ENCODE results near the gene PEX14. TPM values are rescaled to one million over a fixed set of nuclear protein-coding genes. Genes with fewer than 3 reads are reported as not detected.

Gene PEX14
- total RNA-seq, 1 experiment from 2014 or later = 17.7 TPM

- DNase-seq = no peak
- CTCF ChIA-PET = no interaction called here
- no TSS peak for BruUV-seq (replicated peaks)
- intact Hi-C loops (cut with micrococcal nuclease; ENCODE audit: unreplicated experiment) = no loop called here
- H3K9me3 Mint-ChIP-seq (ENCODE audit: low read depth, unreplicated experiment) = no peaks in the 10 kb centered on the region
- H3K36me3 Mint-ChIP-seq (ENCODE audit: insufficient read depth, unreplicated experiment) = no peaks in the 10 kb centered on the region
- H3K4me3 Mint-ChIP-seq (ENCODE audit: low read depth, unreplicated experiment) = no peak overlapping the region
- TF ChIP-seq, protein P1, sequence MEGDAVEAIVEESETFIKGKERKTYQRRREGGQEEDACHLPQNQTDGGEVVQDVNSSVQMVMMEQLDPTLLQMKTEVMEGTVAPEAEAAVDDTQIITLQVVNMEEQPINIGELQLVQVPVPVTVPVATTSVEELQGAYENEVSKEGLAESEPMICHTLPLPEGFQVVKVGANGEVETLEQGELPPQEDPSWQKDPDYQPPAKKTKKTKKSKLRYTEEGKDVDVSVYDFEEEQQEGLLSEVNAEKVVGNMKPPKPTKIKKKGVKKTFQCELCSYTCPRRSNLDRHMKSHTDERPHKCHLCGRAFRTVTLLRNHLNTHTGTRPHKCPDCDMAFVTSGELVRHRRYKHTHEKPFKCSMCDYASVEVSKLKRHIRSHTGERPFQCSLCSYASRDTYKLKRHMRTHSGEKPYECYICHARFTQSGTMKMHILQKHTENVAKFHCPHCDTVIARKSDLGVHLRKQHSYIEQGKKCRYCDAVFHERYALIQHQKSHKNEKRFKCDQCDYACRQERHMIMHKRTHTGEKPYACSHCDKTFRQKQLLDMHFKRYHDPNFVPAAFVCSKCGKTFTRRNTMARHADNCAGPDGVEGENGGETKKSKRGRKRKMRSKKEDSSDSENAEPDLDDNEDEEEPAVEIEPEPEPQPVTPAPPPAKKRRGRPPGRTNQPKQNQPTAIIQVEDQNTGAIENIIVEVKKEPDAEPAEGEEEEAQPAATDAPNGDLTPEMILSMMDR (IDR thresholded peaks at IDR 0.05; ENCODE audit: unreplicated experiment) = no peak
- no peaks in the 10 kb centered on the region for H3K4me1 Mint-ChIP-seq (ENCODE audit: low read depth, unreplicated experiment)
- H3K27ac Mint-ChIP-seq (ENCODE audit: unreplicated experiment) = no peak overlapping the region
- no peaks in the 10 kb centered on the region for H3K27me3 Mint-ChIP-seq (ENCODE audit: unreplicated experiment)
Measured at GRCh38 chr1:10659646-10660540, 185.1 kb downstream of the PEX14 start.

GRCh38 chr1:10661453-10661852 lies 186.7 kb downstream of the PEX14 start:
- intact Hi-C loops (cut with micrococcal nuclease; ENCODE audit: unreplicated experiment) = no loop called here
- no TSS peak for BruUV-seq (replicated peaks)
- no peaks in the 10 kb centered on the region for H3K27me3 Mint-ChIP-seq (ENCODE audit: unreplicated experiment)
- H3K9me3 Mint-ChIP-seq (ENCODE audit: low read depth, unreplicated experiment) = no peaks in the 10 kb centered on the region
- H3K27ac Mint-ChIP-seq (ENCODE audit: unreplicated experiment) = no peak overlapping the region
- no peaks in the 10 kb centered on the region for H3K4me1 Mint-ChIP-seq (ENCODE audit: low read depth, unreplicated experiment)
- TF ChIP-seq, protein P1 (IDR thresholded peaks at IDR 0.05; ENCODE audit: unreplicated experiment) = no peak
- H3K36me3 Mint-ChIP-seq (ENCODE audit: insufficient read depth, unreplicated experiment) = no peaks in the 10 kb centered on the region
- H3K4me3 Mint-ChIP-seq (ENCODE audit: low read depth, unreplicated experiment) = no peak overlapping the region
- CTCF ChIA-PET = no interaction called here
- DNase-seq = no peak

GRCh38 chr1:10662090-10662688 lies 187.4 kb downstream of the PEX14 start:
- BruUV-seq (replicated peaks) = no TSS peak
- intact Hi-C loops (cut with micrococcal nuclease; ENCODE audit: unreplicated experiment) = no loop called here
- TF ChIP-seq, protein P1 (IDR thresholded peaks at IDR 0.05; ENCODE audit: unreplicated experiment) = no peak
- H3K4me3 Mint-ChIP-seq (ENCODE audit: low read depth, unreplicated experiment) = no peak overlapping the region
- CTCF ChIA-PET = no interaction called here
- no peak for DNase-seq
- H3K36me3 Mint-ChIP-seq (ENCODE audit: insufficient read depth, unreplicated experiment) = no peaks in the 10 kb centered on the region
- H3K9me3 Mint-ChIP-seq (ENCODE audit: low read depth, unreplicated experiment) = no peaks in the 10 kb centered on the region
- no peaks in the 10 kb centered on the region for H3K27me3 Mint-ChIP-seq (ENCODE audit: unreplicated experiment)
- no peak overlapping the region for H3K27ac Mint-ChIP-seq (ENCODE audit: unreplicated experiment)
- H3K4me1 Mint-ChIP-seq (ENCODE audit: low read depth, unreplicated experiment) = no peaks in the 10 kb centered on the region

DNA sequence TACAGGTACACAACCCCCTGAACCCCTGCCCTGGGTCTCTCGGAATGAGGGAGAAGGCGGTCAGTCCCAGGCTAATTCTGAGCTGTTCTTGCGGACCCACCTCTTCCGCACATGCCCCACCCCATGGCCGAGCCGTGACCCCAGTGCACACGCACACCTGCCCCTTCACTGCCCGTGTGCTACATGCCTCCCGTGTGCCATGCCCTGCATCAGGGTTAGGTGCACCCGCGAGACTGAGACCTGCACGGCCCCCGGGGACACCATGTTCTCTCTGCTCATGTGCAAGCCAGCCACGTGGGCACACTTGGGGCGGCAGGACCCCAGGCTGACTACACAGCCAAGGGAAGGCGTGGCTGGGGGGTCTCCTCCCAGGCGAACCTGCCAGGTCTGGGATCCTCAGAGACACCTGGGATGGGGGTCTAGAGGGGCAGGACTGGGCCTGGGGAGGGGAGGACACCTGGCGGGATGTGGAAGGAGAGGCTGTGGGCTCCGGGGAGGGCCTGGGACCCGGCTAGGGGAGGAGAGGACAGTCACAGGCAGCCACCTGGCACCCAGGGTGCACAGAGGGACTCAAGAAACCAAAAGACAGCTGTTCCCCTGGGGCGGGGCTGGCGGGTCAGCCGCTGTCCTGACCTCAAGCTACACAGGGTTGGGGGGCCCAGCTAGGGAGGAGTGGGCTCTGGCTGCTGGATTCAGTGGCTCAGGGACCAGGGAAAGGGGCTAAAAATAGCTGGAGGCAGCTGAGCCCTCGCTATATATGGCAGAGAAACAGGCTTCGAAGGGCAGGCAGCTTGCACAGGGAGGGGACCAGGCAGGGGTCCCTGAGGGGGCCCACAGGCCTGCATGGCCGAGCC lies 188.3 kb downstream of the PEX14 start:
- intact Hi-C loops (cut with micrococcal nuclease; ENCODE audit: unreplicated experiment) = no loop called here
- no peaks in the 10 kb centered on the region for H3K4me1 Mint-ChIP-seq (ENCODE audit: low read depth, unreplicated experiment)
- CTCF ChIA-PET = no interaction called here

More for the DNA sequence above, 188.3 kb downstream of the PEX14 start:
- Mint-ChIP-seq H3K9me3 (ENCODE audit: low read depth, unreplicated experiment) (no peaks in the 10 kb centered on the region), H3K4me3 (ENCODE audit: low read depth, unreplicated experiment) (no peak overlapping the region), H3K36me3 (ENCODE audit: insufficient read depth, unreplicated experiment) (no peaks in the 10 kb centered on the region), H3K27ac (ENCODE audit: unreplicated experiment) (no peak overlapping the region), H3K27me3 (ENCODE audit: unreplicated experiment) (no peaks in the 10 kb centered on the region)
- no TSS peak for BruUV-seq (replicated peaks)
- TF ChIP-seq, protein P1 (IDR thresholded peaks at IDR 0.05; ENCODE audit: unreplicated experiment) = no peak
- DNase-seq = no peak

All from Calu3 (cell line).